HAP-1 (cell line): Measurements from ENCODE around the gene SPOP.

Experiments used
- DNase-seq, 2 experiments: peaks; one replicate each; pipeline ENCODE4 v3.0.0-alpha.2; 2016 to 2020; ENCODE audit warnings: low spot score in 2 of 2
- H3K27me3 ChIP-seq: fragments of 250-450 bp; sonication (Bioruptor Pico); 2 replicates; pipeline ENCODE4 v1.5.1; 2020; ENCODE audit warnings: low read depth, mild to moderate bottlenecking, moderate library complexity
- H3K36me3 ChIP-seq: fragments of 250-450 bp; sonication (Bioruptor Pico); replicated peaks from 2 replicates; pipeline ENCODE4 v1.5.1; 2020; ENCODE audit warnings: mild to moderate bottlenecking
- H3K4me1 ChIP-seq: fragments of 250-450 bp; sonication (Bioruptor Pico); 2 replicates; pipeline ENCODE4 v1.5.1; 2020; ENCODE audit warnings: mild to moderate bottlenecking
- H3K4me3 ChIP-seq: fragments of 250-450 bp; sonication (Bioruptor Pico); 2 replicates; pipeline ENCODE4 v1.5.1; 2020; ENCODE audit warnings: mild to moderate bottlenecking, moderate library complexity
- H3K9me3 ChIP-seq: fragments of 250-450 bp; sonication (Bioruptor Pico); 2 replicates; pipeline ENCODE4 v1.5.1; 2020; ENCODE audit warnings: mild to moderate bottlenecking, moderate library complexity
- in situ Hi-C: fragments of 300-500 bp; cut with MboI; formaldehyde crosslinking; loops from 3 replicates; pipeline ENCODE4 v1.14.3; 2020; ENCODE audit warnings: low sequenced_read_pairs, inconsistent platforms, mixed read lengths

SPOP gene

DNA sequence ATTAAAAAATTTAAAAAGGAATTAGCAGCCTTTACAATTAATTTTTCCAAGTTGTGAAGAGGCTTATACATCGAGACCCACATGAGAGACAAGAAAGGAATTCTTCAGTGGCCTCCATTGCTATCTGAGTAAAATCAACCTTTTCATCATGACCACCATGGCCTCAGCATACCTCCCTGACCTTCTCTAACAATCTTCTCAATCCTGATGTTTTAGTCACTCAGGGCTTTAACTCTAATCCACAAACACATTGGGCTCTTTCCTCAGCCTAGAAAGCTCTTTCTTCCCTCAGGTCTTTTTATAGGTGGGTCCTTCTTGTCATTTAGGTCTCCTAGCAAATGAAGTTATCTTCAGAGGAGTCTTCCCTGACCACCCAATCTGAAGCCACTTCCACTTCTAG lies 46.4 kb downstream of the SPOP start:
- H3K36me3 ChIP-seq, result no peaks in the 10 kb centered on the region
- no peaks in the 10 kb centered on the region for H3K4me1 ChIP-seq
- no peak overlapping the region for H3K4me3 ChIP-seq
- H3K9me3 ChIP-seq, result no peaks in the 10 kb centered on the region
- DNase-seq, result no peak
- in situ Hi-C loops, result no loop called here
- no peaks in the 10 kb centered on the region for H3K27me3 ChIP-seq

- in situ Hi-C loops, result no loop called here
- H3K4me3 ChIP-seq, result no peak overlapping the region
- no peaks in the 10 kb centered on the region for H3K4me1 ChIP-seq
- no peaks in the 10 kb centered on the region for H3K9me3 ChIP-seq
- DNase-seq, result no peak
- H3K36me3 ChIP-seq, result no peaks in the 10 kb centered on the region
- H3K27me3 ChIP-seq, result no peaks in the 10 kb centered on the region
Measured at GRCh38 chr17:49630113-49630900, 47.6 kb downstream of the SPOP start.

GRCh38 chr17:49629447-49629846 lies 48.5 kb downstream of the SPOP start:
- H3K27me3 ChIP-seq, result no peaks in the 10 kb centered on the region
- no peaks in the 10 kb centered on the region for H3K36me3 ChIP-seq
- H3K9me3 ChIP-seq, result no peaks in the 10 kb centered on the region
- in situ Hi-C loops, result no loop called here
- H3K4me3 ChIP-seq, result no peak overlapping the region
- DNase-seq, result no peak
- H3K4me1 ChIP-seq, result no peaks in the 10 kb centered on the region

GRCh38 chr17:49624896-49625295 lies 53.0 kb downstream of the SPOP start:
- Histone ChIP-seq H3K4me1 (no peaks in the 10 kb centered on the region), H3K4me3 (no peak overlapping the region), H3K27me3 (no peaks in the 10 kb centered on the region), H3K36me3 (peaks cover 3% of the 10 kb centered on the region), H3K9me3 (no peaks in the 10 kb centered on the region)
- DNase-seq, result no peak
- in situ Hi-C loops, result no loop called here

GRCh38 chr17:49621946-49622529 lies 55.9 kb downstream of the SPOP start:
- in situ Hi-C loops, result no loop called here
- no peaks in the 10 kb centered on the region for H3K4me1 ChIP-seq
- no peak for DNase-seq
- H3K36me3 ChIP-seq, result peaks cover 16% of the 10 kb centered on the region
- H3K27me3 ChIP-seq, result no peaks in the 10 kb centered on the region
- H3K4me3 ChIP-seq, result no peak overlapping the region
- H3K9me3 ChIP-seq, result no peaks in the 10 kb centered on the region

DNA sequence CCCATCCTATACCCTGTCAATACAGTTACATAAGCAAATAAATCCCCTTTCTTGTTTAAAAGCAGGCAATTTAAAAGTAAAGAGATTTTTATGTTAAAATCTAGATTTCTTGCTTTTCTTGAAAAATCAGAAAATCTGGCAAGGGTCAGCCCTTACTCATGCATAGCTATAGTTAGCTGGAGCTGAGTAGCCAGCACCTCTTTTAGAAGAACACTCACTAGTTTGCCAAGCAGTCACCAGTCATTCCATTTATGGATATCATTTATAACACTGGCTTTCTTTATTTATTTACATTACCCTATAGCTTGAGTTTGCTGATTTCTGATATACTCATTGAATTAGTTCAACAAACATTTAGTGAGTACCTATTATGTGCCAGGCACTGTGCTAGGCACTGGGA lies 56.5 kb downstream of the SPOP start:
- H3K4me1 ChIP-seq, result no peaks in the 10 kb centered on the region
- in situ Hi-C loops, result no loop called here
- no peak for DNase-seq
- no peaks in the 10 kb centered on the region for H3K27me3 ChIP-seq
- peaks cover 16% of the 10 kb centered on the region for H3K36me3 ChIP-seq
- H3K4me3 ChIP-seq, result no peak overlapping the region
- no peaks in the 10 kb centered on the region for H3K9me3 ChIP-seq

- DNase-seq, result no peak
- H3K36me3 ChIP-seq, result peaks cover 16% of the 10 kb centered on the region
- no peaks in the 10 kb centered on the region for H3K27me3 ChIP-seq
- H3K4me1 ChIP-seq, result no peaks in the 10 kb centered on the region
- H3K9me3 ChIP-seq, result no peaks in the 10 kb centered on the region
- in situ Hi-C loops, result no loop called here
- H3K4me3 ChIP-seq, result no peak overlapping the region
Measured at GRCh38 chr17:49618028-49618611, 59.8 kb downstream of the SPOP start.

DNA sequence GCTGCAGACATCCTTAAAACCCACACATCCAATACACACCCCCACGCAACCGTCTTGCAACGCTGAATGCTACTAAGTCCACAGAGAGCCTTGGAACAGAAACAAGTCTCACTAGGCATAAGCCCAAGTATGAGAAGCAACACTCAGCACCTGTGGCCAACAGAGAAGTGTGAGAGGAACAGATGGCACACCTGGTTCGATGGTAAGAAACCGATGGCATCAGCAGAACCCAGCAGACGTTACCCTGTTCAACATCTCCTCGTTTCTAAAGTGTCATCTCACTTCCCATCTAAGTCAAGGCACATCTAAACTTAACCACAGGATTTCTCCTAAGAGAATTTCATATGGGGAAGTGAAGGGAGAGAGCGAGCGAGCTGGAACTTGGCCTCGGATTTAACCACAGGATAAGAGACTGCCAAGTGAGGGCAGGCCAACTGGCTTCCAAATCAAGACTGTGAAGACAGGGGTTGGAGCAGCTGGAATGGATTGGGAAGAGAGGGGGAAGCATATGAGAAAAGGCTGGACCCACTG lies 61.2 kb downstream of the SPOP start:
- no peak overlapping the region for H3K4me3 ChIP-seq
- H3K4me1 ChIP-seq, result no peaks in the 10 kb centered on the region
- H3K9me3 ChIP-seq, result no peaks in the 10 kb centered on the region
- H3K27me3 ChIP-seq, result no peaks in the 10 kb centered on the region
- DNase-seq, result no peak
- H3K36me3 ChIP-seq, result peaks cover 13% of the 10 kb centered on the region
- in situ Hi-C loops, result no loop called here

- Histone ChIP-seq H3K36me3 (peaks cover 12% of the 10 kb centered on the region), H3K27me3 (no peaks in the 10 kb centered on the region), H3K4me3 (no peak overlapping the region), H3K9me3 (no peaks in the 10 kb centered on the region), H3K4me1 (no peaks in the 10 kb centered on the region)
- DNase-seq, result no peak
- in situ Hi-C loops, result no loop called here
Measured at GRCh38 chr17:49616086-49616485, 61.8 kb downstream of the SPOP start.

DNA sequence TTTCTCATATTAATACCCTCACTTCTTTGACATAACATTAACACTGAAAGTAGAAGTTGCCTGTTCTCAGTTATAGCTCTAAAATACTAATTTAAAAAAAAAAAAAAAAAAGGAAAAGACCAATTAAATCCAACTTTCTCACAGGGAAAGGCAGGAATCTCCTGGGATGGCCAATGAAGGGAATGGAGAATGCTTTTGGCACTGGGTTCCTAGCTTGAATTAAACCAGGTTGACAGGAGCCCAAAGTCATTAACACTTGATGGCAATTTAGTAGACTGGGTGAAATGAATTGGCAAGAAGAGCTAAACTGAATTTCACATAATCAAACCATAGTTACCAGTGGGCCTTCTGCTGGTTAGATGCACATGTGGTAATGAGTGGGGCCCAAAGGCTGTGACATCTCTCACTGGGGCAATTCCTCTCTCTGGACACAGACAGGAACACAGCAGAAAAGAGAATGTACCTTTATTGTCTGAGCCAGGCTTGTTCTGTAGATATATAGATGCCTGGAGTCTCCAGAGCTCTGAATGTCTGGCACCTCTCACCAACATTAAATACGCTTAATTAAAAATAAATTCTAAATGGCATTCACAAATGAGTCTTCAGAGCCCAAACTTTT lies 64.6 kb downstream of the SPOP start:
- Histone ChIP-seq H3K4me1 (no peaks in the 10 kb centered on the region), H3K4me3 (no peak overlapping the region), H3K9me3 (no peaks in the 10 kb centered on the region), H3K27me3 (no peaks in the 10 kb centered on the region), H3K36me3 (peaks cover 11% of the 10 kb centered on the region)
- in situ Hi-C loops, result no loop called here
- no peak for DNase-seq

- in situ Hi-C loops, result no loop called here
- Histone ChIP-seq H3K9me3 (no peaks in the 10 kb centered on the region), H3K36me3 (peaks cover 8% of the 10 kb centered on the region), H3K4me1 (no peaks in the 10 kb centered on the region), H3K27me3 (no peaks in the 10 kb centered on the region), H3K4me3 (no peak overlapping the region)
- DNase-seq, result no peak
Measured at GRCh38 chr17:49612726-49613125, 65.2 kb downstream of the SPOP start.

DNA sequence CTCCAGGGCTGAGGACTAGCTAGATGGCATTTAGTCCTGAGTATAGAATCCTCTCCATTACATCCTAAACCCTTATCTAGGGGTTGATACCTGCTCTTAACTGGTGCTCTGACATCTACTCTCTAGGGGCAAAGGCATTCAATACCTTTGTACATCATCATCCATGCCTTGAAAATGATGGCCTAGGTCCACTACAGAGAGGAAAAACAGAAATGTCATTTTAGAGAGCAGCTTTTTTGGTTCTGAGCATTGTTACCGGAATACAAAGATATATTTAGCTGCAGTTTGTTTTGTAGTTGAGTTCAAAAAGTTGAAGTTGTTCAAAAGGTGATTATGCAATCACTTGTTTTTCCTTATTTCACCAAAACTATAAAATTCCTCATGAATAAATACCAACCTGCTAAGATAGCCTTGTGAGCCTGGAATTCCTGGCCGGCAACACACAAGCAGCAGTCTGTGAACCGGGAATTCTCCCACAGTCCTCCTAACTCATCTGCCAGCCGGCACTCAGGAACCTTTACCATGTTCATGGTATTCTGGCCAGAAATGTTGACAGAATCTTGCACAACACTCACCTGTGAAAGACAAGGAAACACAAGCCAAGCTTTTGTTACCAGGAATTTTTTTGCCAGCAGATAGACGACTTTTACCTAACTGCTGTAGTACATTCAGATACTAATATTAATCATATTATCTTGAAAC lies 66.9 kb downstream of the SPOP start:
- H3K4me1 ChIP-seq, result no peaks in the 10 kb centered on the region
- no peaks in the 10 kb centered on the region for H3K27me3 ChIP-seq
- in situ Hi-C loops, result no loop called here
- H3K4me3 ChIP-seq, result no peak overlapping the region
- no peaks in the 10 kb centered on the region for H3K9me3 ChIP-seq
- DNase-seq, result no peak
- peaks cover 11% of the 10 kb centered on the region for H3K36me3 ChIP-seq

GRCh38 chr17:49604314-49604869 lies 73.5 kb downstream of the SPOP start:
- in situ Hi-C loops, result no loop called here
- Histone ChIP-seq H3K4me3 (no peak overlapping the region), H3K9me3 (no peaks in the 10 kb centered on the region), H3K4me1 (peaks cover 21% of the 10 kb centered on the region), H3K27me3 (no peaks in the 10 kb centered on the region), H3K36me3 (peaks cover 12% of the 10 kb centered on the region)
- no peak for DNase-seq
